NCI-H2227 treated with DMSO at 0.1 percent for 48 hours (cell line): ENCODE measurements around the gene PPARA.
A peak's percentile ranks its signal among the peaks of the same experiment; 100 is the strongest.

ENCODE experiments used
- DNase-seq: peaks from one replicate; lab custom pipeline; 2025; lab: John Stamatoyannopoulos, UW

The PPARA gene

DNA sequence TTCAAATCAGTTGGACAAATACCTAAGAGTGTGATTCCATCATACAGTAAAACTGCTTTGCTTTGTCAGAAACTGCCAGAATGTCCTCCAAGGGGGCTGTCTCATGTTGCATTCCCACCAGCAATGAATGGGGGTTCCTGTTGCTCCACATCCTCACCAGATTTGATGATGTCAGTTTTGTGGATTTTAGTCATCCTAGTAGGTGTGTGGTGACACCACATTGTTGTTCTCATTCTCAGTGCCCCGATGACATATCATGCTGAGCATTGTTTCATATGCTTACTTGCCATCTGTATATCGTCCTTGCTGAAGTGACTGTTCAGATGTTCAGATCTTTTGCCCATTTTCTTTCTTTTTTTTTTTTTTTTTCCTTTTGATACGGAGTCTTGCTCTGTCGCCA lies 62.7 kb downstream of the PPARA start:
- DNase-seq = no peak

DNA sequence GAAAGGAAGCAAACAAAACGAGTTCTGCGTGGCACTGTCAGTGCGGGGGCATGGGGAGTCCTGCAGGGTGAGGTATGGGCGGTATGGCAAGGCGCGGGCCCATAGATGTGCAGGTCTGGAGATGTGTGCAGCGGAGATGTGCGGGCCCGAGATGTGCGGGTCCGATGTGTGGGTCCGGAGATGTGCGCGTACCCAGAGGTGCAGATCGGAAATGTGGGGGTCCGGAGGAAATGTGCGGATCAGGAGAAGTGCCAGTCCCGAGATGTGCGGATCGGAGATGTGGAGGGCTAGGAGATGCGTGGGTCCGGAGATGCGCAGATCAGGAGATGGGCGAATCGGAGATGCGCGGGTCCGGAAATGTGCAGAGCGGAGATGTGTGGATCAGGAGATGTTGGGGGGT lies 63.8 kb downstream of the PPARA start:
- no peak for DNase-seq

DNA sequence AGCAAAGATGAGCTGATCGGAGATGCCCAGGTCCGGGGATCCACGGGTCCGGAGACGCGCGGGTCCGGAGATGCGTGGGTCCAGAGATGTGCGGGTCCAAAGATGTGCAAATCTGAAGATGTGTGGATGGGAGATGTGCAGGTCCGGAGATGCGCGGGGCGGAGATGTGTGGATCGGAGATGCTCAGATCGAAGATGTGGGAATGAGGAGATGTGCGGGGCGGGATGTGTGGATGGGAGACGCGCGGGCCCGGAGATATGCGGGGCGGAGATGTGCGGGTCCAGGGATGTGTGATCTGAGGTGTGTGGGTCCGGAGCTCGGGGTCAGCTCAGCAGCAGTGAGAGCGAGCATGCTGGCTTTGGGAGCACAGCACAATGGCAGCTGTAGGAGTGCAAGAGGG lies 64.3 kb downstream of the PPARA start:
- DNase-seq = no peak

DNA sequence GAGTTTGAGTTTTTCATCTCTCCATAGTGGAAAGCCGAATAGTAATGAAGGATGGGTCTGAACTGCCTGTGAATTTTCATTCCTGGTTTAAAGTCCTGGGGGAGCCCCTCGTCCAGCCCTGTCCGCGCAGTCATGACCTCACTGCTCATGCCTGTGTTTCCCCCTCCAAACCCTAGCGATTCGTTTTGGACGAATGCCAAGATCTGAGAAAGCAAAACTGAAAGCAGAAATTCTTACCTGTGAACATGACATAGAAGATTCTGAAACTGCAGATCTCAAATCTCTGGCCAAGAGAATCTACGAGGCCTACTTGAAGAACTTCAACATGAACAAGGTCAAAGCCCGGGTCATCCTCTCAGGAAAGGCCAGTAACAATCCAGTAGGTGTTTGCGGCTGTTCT lies 69.3 kb downstream of the PPARA start:
- DNase-seq = no peak

DNA sequence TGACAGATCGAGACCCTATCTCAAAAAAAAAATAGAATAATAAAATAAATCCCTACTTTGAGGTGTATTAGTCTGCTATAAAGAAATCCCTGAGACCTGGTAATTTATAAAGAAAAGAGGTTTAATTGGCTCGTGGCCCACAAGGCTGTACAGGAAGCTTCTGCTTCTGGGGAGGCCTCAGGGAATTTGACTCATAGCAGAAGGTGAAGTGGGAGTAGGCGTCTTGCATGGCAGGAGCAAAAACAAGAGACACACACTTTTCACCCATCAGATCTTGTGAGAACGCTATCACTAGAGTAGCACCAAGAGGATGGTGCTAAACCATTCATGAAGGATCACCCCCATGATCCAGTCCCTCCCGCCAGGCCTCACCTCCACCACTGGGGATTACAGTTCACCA lies 70.6 kb downstream of the PPARA start:
- no peak for DNase-seq

DNA sequence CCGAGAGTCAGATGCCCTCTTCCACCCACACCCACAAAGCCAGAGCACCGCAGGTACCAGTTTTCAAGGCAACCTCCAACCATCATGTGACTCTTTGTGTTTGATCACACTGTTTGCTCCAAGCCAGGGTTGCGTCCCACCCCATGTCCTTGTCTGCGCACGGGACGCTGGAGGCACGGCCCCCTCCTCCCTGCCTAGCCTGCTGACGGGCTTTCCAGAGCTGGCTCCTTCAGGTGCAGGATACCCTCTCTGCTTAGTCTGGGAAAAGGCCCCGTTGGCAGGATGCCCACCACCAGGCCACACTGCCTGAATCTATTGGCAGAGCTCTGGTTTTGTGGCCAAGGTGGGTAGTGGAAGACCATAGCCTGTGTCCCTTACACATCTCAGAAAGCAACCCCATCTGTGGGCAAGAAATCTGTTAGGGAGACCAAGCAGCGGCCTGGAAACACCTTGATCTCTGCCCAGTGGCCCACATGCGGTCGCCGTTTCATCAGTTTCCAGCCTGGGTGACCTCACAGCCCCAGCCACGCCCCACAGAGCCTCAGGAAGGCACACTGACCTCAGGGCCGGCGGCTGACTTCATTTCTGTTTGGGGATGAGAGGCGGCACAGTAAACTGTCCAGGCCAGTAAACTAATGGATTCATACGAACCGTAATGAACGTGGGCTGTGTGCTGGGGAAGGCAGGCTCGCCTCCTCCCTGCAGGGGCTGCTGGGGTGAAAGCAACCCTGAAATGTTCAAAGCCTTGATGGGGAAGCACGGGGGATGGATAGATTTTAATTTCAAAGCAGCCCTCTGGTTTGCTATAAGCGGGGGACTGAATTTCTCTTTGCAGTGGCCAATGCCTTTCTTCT lies 73.9 kb downstream of the PPARA start:
- DNase-seq = no peak

DNA sequence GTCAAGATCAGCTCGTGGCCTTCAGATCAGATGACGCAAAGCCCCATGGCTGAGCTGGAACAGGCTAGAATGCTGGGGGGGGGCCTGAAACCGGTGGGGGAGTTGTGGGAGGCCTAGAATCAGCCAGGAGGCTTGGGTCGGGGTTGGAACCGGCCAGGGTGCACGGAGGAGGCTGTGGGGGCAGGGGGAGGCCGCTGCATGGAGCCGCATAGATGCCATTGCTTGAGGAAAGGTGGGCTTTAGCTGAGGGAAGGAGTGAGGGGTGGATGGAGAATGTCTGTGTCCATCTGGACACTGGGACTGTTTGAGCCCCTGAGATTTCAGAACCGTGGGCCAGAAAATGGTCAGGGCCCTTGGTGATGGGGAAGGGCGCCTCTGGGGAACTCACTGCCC lies 74.6 kb downstream of the PPARA start:
- DNase-seq = no peak

DNA sequence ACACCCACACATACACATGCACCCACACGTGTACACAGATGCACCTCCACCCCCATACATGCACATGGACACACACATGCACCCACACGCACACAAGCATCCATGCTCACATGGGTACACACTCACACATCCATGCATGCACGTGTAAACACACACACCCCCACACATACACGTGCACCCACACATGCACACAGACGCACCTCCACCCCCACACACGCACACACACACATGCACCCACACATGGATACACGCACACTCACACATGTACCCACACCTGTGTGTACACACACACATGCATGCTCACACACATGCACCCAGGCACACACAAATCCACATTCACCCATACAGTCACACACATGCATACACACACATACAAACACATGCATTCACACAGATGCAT lies 75.3 kb downstream of the PPARA start:
- no peak for DNase-seq

DNA sequence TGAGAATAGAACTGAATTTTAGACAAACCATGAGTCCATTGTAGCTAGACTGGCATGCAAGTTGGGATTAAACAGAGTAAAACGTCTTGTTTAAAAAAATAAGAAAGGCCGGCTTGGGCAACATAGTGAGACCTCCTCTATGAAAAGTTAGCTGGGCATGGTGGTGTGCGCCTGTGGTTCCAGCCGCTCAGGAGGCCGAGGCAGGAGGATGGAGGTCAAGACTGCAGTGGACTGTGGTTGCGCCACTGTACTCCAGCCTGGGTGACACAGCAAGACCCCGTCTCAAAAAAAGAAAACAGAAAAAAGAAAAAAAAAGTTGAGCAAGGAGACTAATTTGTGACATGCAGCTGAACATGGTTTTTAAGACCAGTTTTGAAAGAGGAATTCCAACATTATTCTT lies 76.3 kb downstream of the PPARA start:
- DNase-seq = no peak

DNA sequence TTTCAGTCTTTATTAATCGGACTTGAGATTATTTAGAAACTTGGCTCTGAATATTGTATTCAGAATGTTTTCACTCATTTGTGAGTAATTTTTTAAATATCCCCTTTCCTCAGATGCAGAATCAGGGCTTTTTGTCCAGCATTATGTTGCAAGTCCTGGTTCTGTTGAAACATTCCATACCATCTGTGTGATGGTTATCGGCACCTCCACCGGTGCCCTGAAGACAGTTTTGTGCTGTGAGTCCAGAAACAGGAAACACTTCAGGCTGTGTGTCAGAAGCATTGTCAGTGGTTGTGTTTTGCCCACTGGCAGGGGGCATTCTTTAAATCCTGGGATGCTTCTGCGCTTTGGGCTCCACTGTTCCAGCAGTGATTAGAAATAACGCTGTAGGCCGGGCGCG lies 79.4 kb downstream of the PPARA start:
- no peak for DNase-seq

DNA sequence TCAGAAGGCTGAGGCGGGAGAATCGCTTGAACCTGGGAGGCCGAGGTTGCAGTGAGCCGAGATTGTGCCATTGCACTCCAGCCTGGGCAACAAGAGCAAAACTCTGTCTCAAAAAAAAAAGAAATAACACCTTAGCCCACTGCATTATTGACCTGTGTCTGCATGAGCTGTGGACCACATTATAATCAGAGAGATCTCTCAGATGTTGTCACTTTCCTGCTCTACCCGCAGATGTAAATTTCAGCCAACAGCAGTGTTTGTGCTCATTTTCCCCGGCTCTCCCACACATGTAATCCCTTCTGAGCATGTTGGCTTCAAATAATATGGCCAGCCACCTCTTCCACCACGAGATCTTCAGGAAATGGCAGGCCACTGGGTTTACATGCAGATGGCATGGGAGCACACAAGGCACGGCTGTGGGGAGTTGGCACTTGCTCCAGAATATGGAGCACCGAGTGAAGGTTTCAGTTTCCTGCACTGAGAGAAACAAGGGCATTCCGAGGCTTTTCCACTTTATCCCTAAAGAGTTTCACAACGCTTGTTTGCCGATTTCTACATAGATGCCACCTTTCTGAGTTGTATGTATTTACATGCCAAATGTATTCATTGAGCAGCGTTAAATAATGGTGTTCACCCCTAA lies 80.1 kb downstream of the PPARA start:
- no peak for DNase-seq

DNA sequence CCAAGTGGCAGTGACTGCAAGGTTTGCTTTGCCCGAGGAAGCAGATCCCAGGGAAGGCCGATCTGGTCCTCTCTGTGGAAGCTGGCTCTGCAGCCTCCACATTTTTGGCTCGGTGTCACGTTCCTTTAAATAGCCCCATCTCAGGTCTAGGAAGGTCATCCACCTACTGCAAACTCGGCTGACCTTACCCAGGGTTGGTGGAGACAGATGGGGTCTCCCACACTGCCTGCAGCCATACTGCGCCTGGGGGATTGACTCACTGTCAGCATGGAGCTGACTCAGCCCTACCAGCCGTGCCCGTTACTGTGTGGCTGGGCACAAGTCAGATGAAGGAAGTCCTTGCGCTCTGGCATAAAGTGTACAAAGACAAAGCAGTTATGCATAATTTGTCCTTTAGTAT lies 82.9 kb downstream of the PPARA start:
- peak; percentile 38 for DNase-seq

DNA sequence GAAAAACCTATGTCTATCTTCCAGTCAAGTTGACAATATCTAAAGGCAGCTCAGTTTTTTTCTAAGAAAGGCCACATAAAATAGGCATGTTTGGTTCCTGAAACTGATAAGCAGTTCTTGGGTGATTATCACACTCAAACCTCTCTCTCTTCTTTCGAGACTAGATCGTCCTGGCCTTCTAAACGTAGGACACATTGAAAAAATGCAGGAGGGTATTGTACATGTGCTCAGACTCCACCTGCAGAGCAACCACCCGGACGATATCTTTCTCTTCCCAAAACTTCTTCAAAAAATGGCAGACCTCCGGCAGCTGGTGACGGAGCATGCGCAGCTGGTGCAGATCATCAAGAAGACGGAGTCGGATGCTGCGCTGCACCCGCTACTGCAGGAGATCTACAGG lies 84.6 kb downstream of the PPARA start:
- DNase-seq = no peak

DNA sequence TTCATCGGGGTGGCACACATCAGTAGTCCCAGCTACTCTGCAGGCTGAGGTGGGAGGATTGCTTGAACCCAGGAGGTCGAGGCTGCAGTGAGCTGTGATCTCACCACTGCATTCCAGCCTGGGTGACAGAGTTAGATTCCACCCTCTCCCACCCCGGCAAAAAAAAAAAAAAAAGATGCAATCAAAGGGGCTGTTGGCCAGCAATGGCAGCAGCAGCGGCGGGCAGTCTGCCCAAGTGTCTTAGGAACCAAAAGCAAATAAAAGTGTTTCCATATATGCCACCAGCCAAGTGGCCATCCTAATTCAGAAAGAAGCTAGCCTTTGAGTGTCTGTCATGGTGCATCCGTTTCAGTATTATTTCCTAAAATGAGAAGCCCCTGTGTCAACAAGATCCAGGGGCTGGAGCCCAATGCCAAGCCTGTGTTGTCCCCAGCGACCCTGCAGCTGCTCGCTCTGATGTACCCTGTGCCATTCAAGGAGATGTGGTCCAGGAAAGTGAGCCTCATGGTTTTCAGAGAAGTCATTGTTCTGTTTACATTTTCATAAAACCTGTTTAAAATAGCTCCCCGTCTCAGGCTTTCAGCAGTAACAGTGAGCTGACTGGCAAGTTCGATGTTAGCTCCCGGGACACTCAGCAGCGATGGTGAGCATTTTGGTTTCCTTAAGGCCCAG lies 87.3 kb downstream of the PPARA start:
- DNase-seq = no peak

DNA sequence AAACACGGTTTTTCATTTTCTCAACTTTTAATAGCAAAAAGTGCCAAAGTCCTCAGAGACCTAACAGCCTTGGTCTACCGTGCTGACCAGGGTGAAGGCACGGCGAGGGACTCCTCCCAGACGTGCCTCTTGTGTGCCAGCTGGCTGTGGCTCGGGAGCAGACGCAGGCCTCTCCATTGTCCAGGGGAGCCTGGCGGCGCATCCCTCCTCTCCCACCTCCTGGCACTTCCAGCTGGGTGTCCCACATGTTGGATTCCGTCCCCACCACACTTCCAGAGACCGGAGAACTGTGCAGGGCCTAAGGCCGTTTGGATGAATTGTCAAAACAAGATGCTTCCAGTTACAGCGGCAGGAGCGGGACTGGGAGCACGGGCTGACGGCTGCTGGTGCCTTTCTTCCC lies 88.2 kb downstream of the PPARA start:
- DNase-seq = no peak

DNA sequence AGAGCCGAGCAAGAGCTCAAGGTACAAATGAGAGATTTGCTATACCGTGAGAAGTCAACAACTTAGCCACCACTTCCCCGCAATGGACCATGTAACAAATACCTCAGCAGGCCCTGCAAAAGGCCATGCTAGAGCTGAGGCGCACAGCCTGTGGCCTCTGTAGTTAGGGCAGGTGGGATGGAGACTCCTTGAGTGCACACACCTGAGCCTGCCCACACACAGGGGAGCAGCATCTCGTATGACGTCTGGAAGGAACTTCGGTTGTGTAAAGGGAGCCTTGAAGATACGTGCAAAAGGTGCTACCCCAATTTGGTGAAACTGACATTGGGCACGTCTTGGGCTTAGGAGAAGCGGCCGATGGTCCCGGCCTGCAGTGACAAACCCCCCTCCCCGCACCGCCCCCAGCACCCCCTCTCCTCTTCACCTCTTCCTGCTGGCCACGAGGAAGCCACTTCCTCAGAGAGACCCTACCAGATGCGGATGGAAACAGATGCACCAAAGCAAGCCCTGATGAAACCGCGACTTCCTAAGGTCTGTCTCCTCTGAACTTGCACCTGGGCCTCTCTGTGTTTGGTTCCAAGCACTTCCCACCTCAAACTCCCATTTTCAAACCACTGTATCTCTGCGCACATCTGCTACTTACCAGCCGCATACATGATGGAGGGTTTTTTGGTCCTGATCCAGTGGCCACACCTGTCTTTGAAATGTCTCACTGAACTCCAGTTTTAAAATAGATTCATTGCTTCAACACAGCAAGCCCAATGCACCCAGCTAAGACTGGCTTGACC lies 89.1 kb downstream of the PPARA start:
- no peak for DNase-seq

DNA sequence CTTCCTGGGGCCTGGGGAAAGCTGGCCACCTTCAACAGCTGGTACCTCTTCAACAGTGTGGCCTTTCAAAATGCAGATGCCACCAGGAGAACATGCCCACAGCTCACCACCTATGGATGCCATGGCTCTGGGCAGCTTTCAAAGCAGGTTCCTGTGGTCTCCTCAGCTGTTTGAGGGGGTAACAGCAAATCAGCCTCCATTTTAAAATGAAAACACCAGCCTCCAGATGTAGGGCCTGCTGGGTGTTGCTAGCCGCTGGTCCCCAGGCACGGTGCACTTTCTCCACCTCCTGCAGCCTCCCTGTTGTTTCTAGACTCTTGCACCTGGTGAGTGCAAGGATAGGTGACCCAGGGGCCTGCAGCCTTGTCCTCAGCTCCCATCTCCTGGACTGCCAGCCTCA lies 89.7 kb downstream of the PPARA start:
- DNase-seq = no peak

DNA sequence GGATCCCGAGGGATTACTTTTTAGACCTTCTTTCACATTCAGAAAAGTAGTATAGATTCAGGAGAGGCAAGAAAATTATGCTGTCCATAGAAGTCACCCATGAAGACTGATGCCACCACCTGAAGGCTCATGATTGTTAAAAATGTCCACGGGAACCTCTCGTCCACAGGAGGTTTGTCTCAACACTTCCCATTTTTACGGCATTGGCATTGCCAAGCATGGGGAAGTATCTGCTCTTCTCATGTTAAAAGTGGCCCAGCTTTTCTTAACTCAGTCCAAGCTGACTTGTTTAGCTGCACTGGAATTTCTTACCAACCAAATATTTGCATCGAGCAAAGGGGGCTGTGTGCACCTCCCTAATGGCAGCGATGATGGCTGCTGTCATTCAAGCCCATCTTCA lies 90.2 kb downstream of the PPARA start:
- DNase-seq = no peak

DNA sequence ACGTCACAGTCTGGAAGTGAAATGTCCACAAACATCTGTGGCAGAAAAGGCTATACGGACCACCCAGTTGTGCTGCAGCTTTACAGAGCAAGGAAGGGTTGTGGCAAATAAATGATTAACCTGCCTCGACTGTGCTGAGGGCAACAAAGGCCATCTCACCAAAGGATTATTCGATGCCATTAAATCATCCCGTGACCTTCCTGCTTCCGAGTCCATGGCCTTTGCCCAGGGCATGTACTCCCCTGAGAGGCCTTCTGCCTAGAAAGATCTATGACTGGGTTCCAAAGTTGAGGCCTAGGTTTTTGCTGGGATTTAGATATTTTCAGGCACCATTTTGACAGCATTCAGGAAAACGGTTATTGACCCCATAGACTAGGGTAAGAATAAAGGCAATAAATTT lies 90.6 kb downstream of the PPARA start:
- DNase-seq = no peak

DNA sequence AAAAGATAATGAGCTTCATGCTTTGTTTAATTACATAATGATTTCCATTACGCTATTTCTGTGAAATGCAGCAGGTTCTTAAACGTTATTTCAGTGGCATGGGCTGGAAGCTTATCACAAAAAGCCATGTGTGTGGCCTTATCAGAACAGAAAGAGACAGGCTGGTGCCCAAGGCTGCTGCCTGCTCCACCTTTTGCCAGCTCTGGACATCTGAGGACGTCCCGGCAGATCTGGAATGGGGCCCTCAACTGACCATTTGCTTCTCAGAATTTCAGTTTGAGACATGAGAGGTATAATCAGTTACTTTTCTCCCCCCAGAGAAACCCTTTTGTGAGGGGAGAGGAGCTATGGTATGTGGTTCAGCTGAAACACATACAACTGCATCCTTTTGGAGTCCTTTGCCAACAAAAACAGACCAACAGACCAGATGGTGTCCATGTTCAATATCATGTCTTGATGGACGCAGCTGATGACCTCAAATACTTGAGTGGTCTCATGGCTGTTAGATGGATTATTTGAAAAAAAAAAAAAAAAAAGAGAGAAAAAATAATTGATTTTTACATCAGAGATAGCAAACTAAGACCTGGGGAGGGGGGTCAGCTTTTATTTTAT lies 91.2 kb downstream of the PPARA start:
- DNase-seq = no peak

DNA sequence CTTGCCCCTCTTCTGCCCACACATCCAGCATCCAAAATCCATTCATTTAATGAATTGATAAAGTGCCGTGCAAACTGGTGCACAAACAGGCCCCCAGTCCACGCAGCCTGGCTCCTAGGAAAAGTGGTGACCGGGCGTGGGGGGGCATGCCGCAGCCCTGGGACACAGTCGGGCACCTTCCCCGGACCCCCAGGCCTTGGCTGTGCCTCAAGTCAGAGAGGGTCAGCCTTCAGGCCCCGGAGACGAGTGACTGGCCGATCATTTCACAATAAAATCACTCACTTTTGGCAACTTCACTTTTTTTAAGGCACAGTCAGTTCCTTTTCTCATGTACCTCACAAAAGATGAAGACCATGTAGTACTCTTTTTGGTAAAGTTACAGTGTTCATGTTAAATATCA lies 91.8 kb downstream of the PPARA start:
- no peak for DNase-seq

DNA sequence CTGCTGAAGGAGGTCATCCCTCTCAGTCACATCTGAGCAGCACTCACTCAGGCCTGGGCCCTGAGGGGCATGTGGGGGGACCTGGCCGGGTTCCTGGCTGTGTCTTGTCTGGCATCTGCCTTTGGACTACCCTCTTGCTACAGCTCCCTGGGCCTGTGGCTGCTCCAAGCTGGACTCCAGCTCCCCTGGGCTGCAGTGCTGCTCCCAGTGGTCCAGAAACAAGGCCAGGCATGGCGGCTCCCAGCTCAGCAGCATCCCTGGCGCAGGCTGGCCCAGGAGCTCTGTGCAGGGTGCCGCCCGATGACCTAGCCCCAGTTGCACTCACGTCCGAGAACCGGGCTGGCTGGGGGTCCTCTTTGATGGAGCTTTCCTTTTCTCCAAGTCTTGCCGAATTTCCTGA lies 94.4 kb downstream of the PPARA start:
- DNase-seq = no peak
